H1 (cell line): ENCODE data around the gene STK26. TPM values are rescaled to one million over a fixed set of nuclear protein-coding genes. Genes with fewer than 3 reads are reported as not detected.

Experiments used
- BRCA1 ChIP-seq: IDR thresholded peaks from 2 replicates; pipeline ENCODE4 v1.6.1; 2012; ENCODE audit warnings: low read depth, low read length, improper control_type of control experiment
- CHD2 ChIP-seq: IDR thresholded peaks from 2 replicates; pipeline ENCODE4 v1.6.1; 2012; ENCODE audit warnings: low read length, improper control_type of control experiment
- CHD7 ChIP-seq: fragments of 300-600 bp; sonication (generic); IDR thresholded peaks from 2 replicates; pipeline ENCODE4 v1.7.1; 2012; ENCODE audit warnings: low read length, moderate library complexity, mild to moderate bottlenecking, inconsistent platforms; ENCODE audit not compliant: insufficient replicate concordance
- E2F6 ChIP-seq: IDR thresholded peaks from 2 replicates; pipeline ENCODE4 v1.6.1; 2012; ENCODE audit warnings: inconsistent platforms
- FOSL1 ChIP-seq: IDR thresholded peaks from 2 replicates; pipeline ENCODE4 v1.6.1; 2011; ENCODE audit warnings: mild to moderate bottlenecking, low read depth, low read length, moderate library complexity; ENCODE audit not compliant: insufficient read depth
- KDM1A ChIP-seq: fragments of 200-600, 300-600 bp; sonication (generic); IDR thresholded peaks from 2 replicates; pipeline ENCODE4 v1.7.1; 2016; ENCODE audit warnings: mild to moderate bottlenecking, low read length, borderline replicate concordance
- SP1 ChIP-seq: IDR thresholded peaks from 2 replicates; pipeline ENCODE4 v1.6.1; 2011; ENCODE audit warnings: low read depth, low read length
- TAF7 ChIP-seq: optimal IDR thresholded peaks from 2 replicates; pipeline ENCODE3; 2011; ENCODE audit warnings: low read depth, mild to moderate bottlenecking, inconsistent platforms, low read length, moderate library complexity, borderline replicate concordance
- TBP ChIP-seq: IDR thresholded peaks from 2 replicates; pipeline ENCODE4 v1.6.1; 2011; ENCODE audit warnings: low read depth, low read length, improper control_type of control experiment
- TEAD4 ChIP-seq: IDR thresholded peaks from 2 replicates; pipeline ENCODE4 v1.6.1; 2012; ENCODE audit warnings: low read depth, low read length, inconsistent platforms, mixed read lengths
- polyA plus RNA-seq, 7 experiments: library from polyadenylated mRNA; depleted of rRNA in 3 of 7; stranded (reverse) in 5 of 7; unstranded in 2 of 7; fragments of >200 nt in 5 of 7; fragments of 200-250 nt in 2 of 7; gene quantifications; 1 replicate in 5 of 7; 2 replicates in 1 of 7; 4 replicates in 1 of 7; pipeline versions ENCODE4 v1.2.1 to v1.2.3, GENCODE V29; 2011 to 2013; ENCODE audit warnings: missing spikeins in 2 of 7, mixed read lengths in 2 of 7
- total RNA-seq: library from RNA; stranded (reverse); fragmentation: NEBNext Ultra II Directional; extraction: Animal tissue kit (Norgen Biotek cat#: 25700); gene quantifications from 2 replicates; pipeline ENCODE4 v1.2.1, GENCODE V29; 2021

The STK26 gene
- total and polyA plus RNA-seq, 2 of the 8 experiments (the other 6 are each of a cell fraction or from before 2014, with no cell fraction given), result 24.2 to 98.2 TPM

- TF ChIP-seq CHD7 (no peak), SP1 (no peak), TAF7 (no peak), KDM1A (no peak), BRCA1 (no peak), CHD2 (no peak), E2F6 (no peak), TEAD4 (no peak), TBP (no peak), FOSL1 (no peak)
Observed at GRCh38 chrX:132094164-132094563, 71.1 kb downstream of the STK26 start (continued).
